Right renal pelvis (tissue), 4 donors: Measurements from ENCODE around the gene AMIGO2. TPM values are rescaled to one million over a fixed set of nuclear protein-coding genes. Genes with fewer than 3 reads are reported as not detected.
A peak's percentile ranks its signal among the peaks of the same experiment; 100 is the strongest.

Experiments used
- DNase-seq, 4 donors: peaks; one replicate each; pipeline ENCODE4 v3.0.0-alpha.2; 2013; ENCODE audit warnings: low read depth in 4 of 4, low spot score in 3 of 4, missing footprints in 1 of 4
- polyA plus RNA-seq, 4 donors: library from polyadenylated mRNA; unstranded; fragments of 120-200 nt; gene quantifications; one replicate each; pipeline ENCODE4 v1.2.1, GENCODE V29; 2013; ENCODE audit not compliant: insufficient read length in 4 of 4

AMIGO2 gene
- polyA plus RNA-seq, 4 donors = 44.4 to 61.8 (median 51.9) TPM

- peak in 3 of 4 donors; percentile 45 to 53 (median 48) for DNase-seq
Observed at GRCh38 chr12:47038270-47038748, 41.5 kb downstream of the AMIGO2 start.

GRCh38 chr12:47035484-47035883 lies 44.3 kb downstream of the AMIGO2 start:
- no peak for DNase-seq

GRCh38 chr12:47034661-47035060 lies 45.1 kb downstream of the AMIGO2 start:
- no peak for DNase-seq

GRCh38 chr12:47033789-47034555 lies 45.8 kb downstream of the AMIGO2 start:
- no peak for DNase-seq

- DNase-seq = no peak
Observed at GRCh38 chr12:47033081-47033480, 46.7 kb downstream of the AMIGO2 start.

- peak in 3 of 4 donors; percentile 13 to 49 (median 39) for DNase-seq
Observed at GRCh38 chr12:47032644-47033043, 47.1 kb downstream of the AMIGO2 start.

- no peak for DNase-seq
Observed at GRCh38 chr12:47029903-47030302, 49.9 kb downstream of the AMIGO2 start.

GRCh38 chr12:47028981-47029708 lies 50.6 kb downstream of the AMIGO2 start:
- DNase-seq = no peak

GRCh38 chr12:47028186-47028585 lies 51.6 kb downstream of the AMIGO2 start:
- no peak for DNase-seq

Other genes starting within 250 kb of the AMIGO2 start
- 1 to 10 TPM; 4.0 to 5.3 (median 4.4) TPM for gene PCED1B, start 338 bp downstream of the AMIGO2 start, polyA plus RNA-seq